K562 (cell line): ENCODE data around the gene RHBDL3. TPM values are rescaled to one million over a fixed set of nuclear protein-coding genes. Genes with fewer than 3 reads are reported as not detected.

Experiments used
- ADNP ChIP-seq: fragments of 200-800 bp; sonication (Bioruptor generic); IDR thresholded peaks from 2 replicates; pipeline ENCODE4 v1.6.1; 2016; ENCODE audit warnings: missing genetic modification characterization, missing compliant biosample characterization
- BHLHE40 ChIP-seq: IDR thresholded peaks from 2 replicates; pipeline ENCODE4 v1.6.1; 2011; ENCODE audit warnings: low read length, improper control_type of control experiment
- CHAMP1 ChIP-seq: fragments of 450-650 bp; IDR thresholded peaks from 2 replicates; pipeline ENCODE4 v1.6.1; 2016; ENCODE audit warnings: mild to moderate bottlenecking
- ETV6 ChIP-seq, 3 experiments: fragments of 150-350 bp in 1 of 3; sonication (generic) in 1 of 3; formaldehyde crosslinking in 1 of 3; IDR thresholded peaks; 2 replicates each; pipeline versions ENCODE4 v1.6.1 to v1.8.0; 2014 to 2022; ENCODE audit warnings: borderline replicate concordance in 2 of 3, low read depth in 2 of 3, antibody characterized with exemption in 1 of 3, low read length in 1 of 3, mild to moderate bottlenecking in 1 of 3, missing genetic modification reagents in 1 of 3
- EZH2 ChIP-seq: IDR thresholded peaks from 2 replicates; pipeline ENCODE4 v1.6.1; 2012; ENCODE audit warnings: low read depth, mild to moderate bottlenecking, inconsistent platforms, low read length, borderline replicate concordance
- MAFG ChIP-seq: fragments of 450-650 bp; conservative IDR thresholded peaks from 2 replicates; pipeline ENCODE4 v1.6.1; 2016; ENCODE audit warnings: missing genetic modification characterization, missing compliant biosample characterization
- NR0B1 ChIP-seq: fragments of 450-650 bp; IDR thresholded peaks from one replicate; pipeline ENCODE4 v1.6.1; 2018; ENCODE audit warnings: mild to moderate bottlenecking, moderate library complexity; ENCODE audit not compliant: partially characterized antibody
- POLR3A ChIP-seq: IDR thresholded peaks from 2 replicates; pipeline ENCODE4 v1.6.1; 2011; ENCODE audit warnings: borderline replicate concordance, mild to moderate bottlenecking, moderate library complexity; ENCODE audit not compliant: insufficient read length, insufficient read depth; ENCODE audit errors: extremely low read depth
- THAP12 ChIP-seq: fragments of 250-450 bp; sonication (Bioruptor Pico); IDR thresholded peaks from 2 replicates; pipeline ENCODE4 v1.9.0; 2021; ENCODE audit warnings: mild to moderate bottlenecking, inconsistent platforms
- ZNF318 ChIP-seq, 2 experiments: fragments of 450-650 bp; IDR thresholded peaks; 2 replicates each; pipeline ENCODE4 v1.6.1; 2016; ENCODE audit warnings: mild to moderate bottlenecking in 2 of 2, borderline replicate concordance in 1 of 2, low read depth in 1 of 2, moderate library complexity in 1 of 2
- polyA plus RNA-seq, 8 experiments: library from polyadenylated mRNA; depleted of rRNA in 4 of 8; stranded (reverse) in 5 of 8; unstranded in 3 of 8; fragments of >200 nt; fragmentation: Nextera tagmentation in 2 of 8; fragmentation: Illumina TruSeq in 1 of 8; extraction: Ambion mirVana in 2 of 8; extraction: Trizol in 1 of 8; gene quantifications; 2 replicates each; pipeline versions ENCODE4 v1.2.1 to v1.2.3, GENCODE V29; 2011 to 2014; ENCODE audit warnings: inconsistent platforms in 1 of 8, missing spikeins in 1 of 8
- total RNA-seq, 7 experiments: library from RNA; depleted of rRNA in 6 of 7; stranded (reverse); fragments of >200 nt in 6 of 7; fragmentation: Illumina TruSeq in 2 of 7; extraction: Trizol in 2 of 7; gene quantifications; 2 replicates each; pipeline versions ENCODE4 v1.2.1 to v1.2.3, GENCODE V29; 2011 to 2021; ENCODE audit warnings: low replicate concordance in 1 of 7

RHBDL3 gene
- total and polyA plus RNA-seq, 9 of the 15 experiments (the other 6 are each of a cell fraction or from before 2014, with no cell fraction given) = 0.06 to 0.31 (median 0.09) TPM; not detected in 4

GRCh38 chr17:32341857-32342602, 76.4 kb downstream of the RHBDL3 start, which contains the start of gene C17orf75 (continued):
- TF ChIP-seq ZNF318 (IDR thresholded peaks at IDR 0.05; ENCODE audit: borderline replicate concordance in 1 of 2, low read depth in 1 of 2) (0 out of 4 replicates have a peak, but pooled peaks of 1 of the 2 experiments have one; percentile 10), THAP12 (0 out of 2 replicates have a peak, but pooled peaks have one; percentile 28), EZH2 (no peak), CHAMP1 (peak; percentile 55; the same call in 1 of the 2 replicates), NR0B1 (no peak), ADNP (tag) (no peak), MAFG (tag) (no peak), BHLHE40 (peak; percentile 98), ETV6 (IDR thresholded peaks at IDR 0.05; ENCODE audit: borderline replicate concordance in 1 of 2, low read depth in 2 of 2, low read length in 1 of 2) (peak in 1 of 2 experiments; percentile 53; a peak in 2 of 4 replicates), ETV6 (CRISPR knock-in tag; IDR thresholded peaks at IDR 0.05; ENCODE audit: borderline replicate concordance) (no peak), POLR3A (no peak)
